HepG2 (cell line): Measurements from ENCODE around the gene MEGF10. TPM values are rescaled to one million over a fixed set of nuclear protein-coding genes. Genes with fewer than 3 reads are reported as not detected.

Experiments used
- ATAC-seq: fragments of 200-7000 bp; cut with Tn5 transposase; 3 replicates; pipeline ENCODE4 v1.9.1; 2020; ENCODE audit warnings: mild to moderate bottlenecking, moderate library complexity
- BruUV-seq: library from RNA; stranded (reverse); fragments of 400-500 nt; replicated peaks from 2 replicates; lab custom pipeline; 2021; lab: Mats Ljungman, UMichigan
- CTCF ChIA-PET: fragments of 300-600 bp; formaldehyde crosslinking; extraction: SDS; loops from one replicate; lab custom pipeline; 2021; ENCODE audit warnings: low total read pairs, inconsistent platforms, low intra/inter-chr PET ratio; lab: Yijun Ruan, JAX
- POLR2A ChIA-PET: fragments of 350-600 bp; sonication (Branson Sonifier 250); formaldehyde crosslinking; loops from one replicate; lab custom pipeline; 2020; ENCODE audit warnings: antibody characterized with exemption, inconsistent platforms; lab: Yijun Ruan, JAX
- DNase-seq: peaks from one replicate; pipeline ENCODE4 v3.0.0-alpha.2; 2015; ENCODE audit warnings: low spot score
- FAIRE-seq: peaks from 3 replicates; lab custom pipeline; 2011; peaks lifted over from hg19 to GRCh38; lab: Jason Lieb, UNC
- H2AFZ ChIP-seq: one replicate; pipeline ENCODE4 v1.6.1; 2011; ENCODE audit warnings: low read length, inconsistent platforms
- H3K27ac ChIP-seq: fragments of 300-600 bp; 3 replicates; pipeline ENCODE4 v1.8.0; 2011; ENCODE audit warnings: mixed run types, mild to moderate bottlenecking, mixed read lengths, low read length, inconsistent platforms; ENCODE audit not compliant: insufficient read depth; ENCODE audit errors: extremely low read length
- H3K27me3 ChIP-seq, 2 experiments: fragments of 200-600 bp in 1 of 2; 2 replicates in 1 of 2; 3 replicates in 1 of 2; pipeline versions ENCODE4 v1.6.0 to v1.8.0; 2011; ENCODE audit warnings: low read length in 2 of 2, mild to moderate bottlenecking in 2 of 2, moderate library complexity in 2 of 2, inconsistent platforms in 1 of 2; ENCODE audit not compliant: insufficient read depth in 2 of 2, control insufficient read depth in 1 of 2
- H3K36me3 ChIP-seq, 2 experiments: fragments of 200-600 bp in 1 of 2; replicated peaks in 1 of 2; 2 replicates in 1 of 2; 3 replicates in 1 of 2; pipeline versions ENCODE4 v1.5.1 to v1.8.0; 2011; ENCODE audit warnings: low read length in 2 of 2, inconsistent platforms in 1 of 2; ENCODE audit not compliant: insufficient read depth in 2 of 2, control insufficient read depth in 1 of 2
- H3K4me1 ChIP-seq: 2 replicates; pipeline ENCODE4 v1.5.1; 2012; ENCODE audit warnings: low read length, inconsistent platforms; ENCODE audit not compliant: insufficient read depth
- H3K4me2 ChIP-seq: 2 replicates; pipeline ENCODE4 v1.6.0; 2011; ENCODE audit warnings: low read depth, low read length, inconsistent platforms
- H3K4me3 ChIP-seq, 3 experiments: fragments of 200-600 bp in 1 of 3; sonication (generic), shearing (Covaris generic) in 1 of 3; replicated peaks in 1 of 3; 2 replicates each; pipeline ENCODE4 v1.5.1; 2011 to 2016; ENCODE audit warnings: low read length in 3 of 3, inconsistent platforms in 2 of 3, low read depth in 2 of 3, mild to moderate bottlenecking in 2 of 3, control low read depth in 1 of 3, mixed read lengths in 1 of 3; ENCODE audit not compliant: insufficient read depth in 1 of 3
- H3K79me2 ChIP-seq: one replicate; pipeline ENCODE4 v1.6.1; 2011; ENCODE audit warnings: low read length, inconsistent platforms; ENCODE audit not compliant: insufficient read depth
- H3K9ac ChIP-seq: 2 replicates; pipeline ENCODE4 v1.6.0; 2011; ENCODE audit warnings: mild to moderate bottlenecking, low read depth, low read length, inconsistent platforms; ENCODE audit not compliant: insufficient read depth
- H3K9me3 ChIP-seq: 2 replicates; pipeline ENCODE4 v1.5.1; 2012; ENCODE audit warnings: mild to moderate bottlenecking, low read length
- H4K20me1 ChIP-seq: 2 replicates; pipeline ENCODE4 v1.6.0; 2011; ENCODE audit warnings: inconsistent platforms, mild to moderate bottlenecking, low read length, moderate library complexity; ENCODE audit not compliant: insufficient read depth
- HIC2 ChIP-seq: sonication (generic); formaldehyde crosslinking; IDR thresholded peaks from 2 replicates; pipeline ENCODE4 v1.9.0; 2022; ENCODE audit warnings: low read depth, missing genetic modification reagents
- IRF1 ChIP-seq: sonication (generic); formaldehyde crosslinking; IDR thresholded peaks from 2 replicates; pipeline ENCODE4 v1.4.0; 2020; ENCODE audit warnings: low read depth, mild to moderate bottlenecking, missing genetic modification reagents
- KDM5A ChIP-seq: fragments of 200-600 bp; sonication (generic); IDR thresholded peaks from 2 replicates; pipeline ENCODE4 v1.7.0; 2018; ENCODE audit warnings: antibody characterized with exemption, mild to moderate bottlenecking, low read length, borderline replicate concordance
- KLF12 ChIP-seq: sonication (generic); formaldehyde crosslinking; IDR thresholded peaks from 2 replicates; pipeline ENCODE4 v1.4.0; 2020; ENCODE audit warnings: missing genetic modification reagents, borderline replicate concordance
- MYNN ChIP-seq: sonication (generic); formaldehyde crosslinking; IDR thresholded peaks from 2 replicates; pipeline ENCODE4 v1.4.0; 2020; ENCODE audit warnings: mild to moderate bottlenecking, low read depth, missing genetic modification reagents
- NR2F6 ChIP-seq, 2 experiments: IDR thresholded peaks; 2 replicates each; pipeline ENCODE4 v1.6.1; 2016; ENCODE audit warnings: antibody characterized with exemption in 1 of 2, mild to moderate bottlenecking in 1 of 2
- POGK ChIP-seq: sonication (generic); formaldehyde crosslinking; conservative IDR thresholded peaks from 2 replicates; pipeline ENCODE4 v1.8.0; 2022; ENCODE audit warnings: mild to moderate bottlenecking, moderate library complexity, missing genetic modification reagents
- SAFB2 ChIP-seq: sonication (generic); formaldehyde crosslinking; IDR thresholded peaks from 2 replicates; pipeline ENCODE4 v1.5.1; 2020; ENCODE audit warnings: missing genetic modification reagents, low read depth, mild to moderate bottlenecking, borderline replicate concordance
- SKI ChIP-seq: fragments of 450-650 bp; IDR thresholded peaks from one replicate; pipeline ENCODE4 v1.6.1; 2018; ENCODE audit warnings: mild to moderate bottlenecking; ENCODE audit not compliant: partially characterized antibody
- TAF15 ChIP-seq: fragments of 200-400 bp; formaldehyde crosslinking; IDR thresholded peaks from one replicate; pipeline ENCODE4 v1.6.1; 2018; ENCODE audit warnings: mild to moderate bottlenecking, low read depth, low read length; ENCODE audit not compliant: poor library complexity, severe bottlenecking
- YEATS4 ChIP-seq: sonication (generic); formaldehyde crosslinking; IDR thresholded peaks from 2 replicates; pipeline ENCODE4 v1.4.0; 2020; ENCODE audit warnings: missing genetic modification reagents, borderline replicate concordance
- ZNF235 ChIP-seq: sonication (generic); formaldehyde crosslinking; IDR thresholded peaks from 2 replicates; pipeline ENCODE4 v1.8.1; 2023; ENCODE audit warnings: mild to moderate bottlenecking, missing genetic modification reagents, borderline replicate concordance
- ZNF251 ChIP-seq: sonication (generic); formaldehyde crosslinking; IDR thresholded peaks from 2 replicates; pipeline ENCODE4 v1.9.0; 2021; ENCODE audit warnings: mild to moderate bottlenecking, missing genetic modification reagents
- ZNF280B ChIP-seq: sonication (generic); formaldehyde crosslinking; IDR thresholded peaks from 2 replicates; pipeline ENCODE4 v1.5.0; 2020; ENCODE audit warnings: missing genetic modification reagents, mild to moderate bottlenecking, borderline replicate concordance
- ZNF282 ChIP-seq: fragments of 450-650 bp; IDR thresholded peaks from 2 replicates; pipeline ENCODE4 v1.6.1; 2018; ENCODE audit not compliant: partially characterized antibody
- ZNF619 ChIP-seq: sonication (generic); formaldehyde crosslinking; IDR thresholded peaks from 2 replicates; pipeline ENCODE4 v1.4.0; 2020; ENCODE audit warnings: mild to moderate bottlenecking, missing genetic modification reagents
- ZSCAN5A ChIP-seq: sonication (generic); formaldehyde crosslinking; IDR thresholded peaks from 2 replicates; pipeline ENCODE4 v1.8.0; 2022; ENCODE audit warnings: mild to moderate bottlenecking, missing genetic modification reagents, borderline replicate concordance
- WGBS: methylation state at CpG from one replicate; pipeline ENCODE4 v1.1.6; 2017; ENCODE audit warnings: low lambda C conversion rate; 5-methylcytosine and 5-hydroxymethylcytosine counted together
- in situ Hi-C: cut with HindIII; loops from 2 replicates; pipeline ENCODE4 v1.10.0; 2017; ENCODE audit warnings: low pct_unique_long_range_greater_than_20kb; ENCODE audit not compliant: extremely low pct_ligation_motif_present
- intact Hi-C: fragments of 100-400 bp; cut with micrococcal nuclease; formaldehyde crosslinking; loops from one replicate; pipeline ENCODE4 v1.10.0; 2022; ENCODE audit not compliant: unreplicated experiment
- polyA plus RNA-seq, 8 experiments: library from polyadenylated mRNA; depleted of rRNA in 3 of 8; stranded (reverse) in 7 of 8; unstranded in 1 of 8; fragments of >200 nt; fragmentation: Illumina TruSeq in 4 of 8; extraction: Trizol in 4 of 8; gene quantifications; 2 replicates each; pipeline versions ENCODE4 v1.2.1 to v1.2.3, GENCODE V29; 2011 to 2016; ENCODE audit warnings: low read depth in 4 of 8, missing spikeins in 1 of 8, mixed read lengths in 1 of 8; ENCODE audit not compliant: insufficient read depth in 1 of 8
- total RNA-seq, 5 experiments: library from RNA; depleted of rRNA; stranded (reverse); fragments of >200 nt; fragmentation: Illumina TruSeq; extraction: Trizol; gene quantifications; 2 replicates each; pipeline ENCODE4 v1.2.3, GENCODE V29; 2016; ENCODE audit warnings: low read depth in 1 of 5

The MEGF10 gene
- total and polyA plus RNA-seq, 2 of the 13 experiments (the other 11 are each of a cell fraction or from before 2014, with no cell fraction given): not detected

GRCh38 chr5:127342364-127342763, 51.8 kb downstream of the MEGF10 start:
- in situ Hi-C loops: no loop called here
- ChIA-PET CTCF (no interaction called here), POLR2A (no interaction called here)
- DNase-seq (no peak), ATAC-seq (no peak), FAIRE-seq (no peak)
- H3K9me3 ChIP-seq: no peaks in the 10 kb centered on the region
- H3K4me3 ChIP-seq: no peak overlapping the region
- intact Hi-C loops: no loop called here
- WGBS: 37% methylated on average over 3 of the region's 3 CpGs
- H3K36me3 ChIP-seq: no peaks in the 10 kb centered on the region
- H4K20me1 ChIP-seq: no peaks in the 10 kb centered on the region
- no peaks in the 10 kb centered on the region for H3K79me2 ChIP-seq
- no peaks in the 10 kb centered on the region; a peak in 1 of 5 replicates for H3K27me3 ChIP-seq
- BruUV-seq: no TSS peak
- H3K4me2 ChIP-seq: no peak overlapping the region
- H3K27ac ChIP-seq: no peak overlapping the region
- no peak overlapping the region for H2AFZ ChIP-seq
- no peaks in the 10 kb centered on the region for H3K4me1 ChIP-seq
- H3K9ac ChIP-seq: no peak overlapping the region
- TF ChIP-seq ZSCAN5A (CRISPR knock-in tag) (no peak), IRF1 (CRISPR knock-in tag) (no peak), KLF12 (no peak), MYNN (CRISPR knock-in tag) (no peak), ZNF619 (CRISPR knock-in tag) (no peak), HIC2 (no peak), POGK (CRISPR knock-in tag) (no peak), TAF15 (no peak), KDM5A (no peak), NR2F6 (IDR thresholded peaks at IDR 0.05) (no peak), NR2F6 (CRISPR knock-in tag; IDR thresholded peaks at IDR 0.05) (no peak), ZNF251 (CRISPR knock-in tag) (no peak), ZNF280B (CRISPR knock-in tag) (no peak), SAFB2 (CRISPR knock-in tag) (no peak), YEATS4 (no peak), ZNF282 (no peak), ZNF235 (CRISPR knock-in tag) (no peak), SKI (no peak)
